Measurements from ENCODE around the gene CENPX.

CENPX gene

DNA sequence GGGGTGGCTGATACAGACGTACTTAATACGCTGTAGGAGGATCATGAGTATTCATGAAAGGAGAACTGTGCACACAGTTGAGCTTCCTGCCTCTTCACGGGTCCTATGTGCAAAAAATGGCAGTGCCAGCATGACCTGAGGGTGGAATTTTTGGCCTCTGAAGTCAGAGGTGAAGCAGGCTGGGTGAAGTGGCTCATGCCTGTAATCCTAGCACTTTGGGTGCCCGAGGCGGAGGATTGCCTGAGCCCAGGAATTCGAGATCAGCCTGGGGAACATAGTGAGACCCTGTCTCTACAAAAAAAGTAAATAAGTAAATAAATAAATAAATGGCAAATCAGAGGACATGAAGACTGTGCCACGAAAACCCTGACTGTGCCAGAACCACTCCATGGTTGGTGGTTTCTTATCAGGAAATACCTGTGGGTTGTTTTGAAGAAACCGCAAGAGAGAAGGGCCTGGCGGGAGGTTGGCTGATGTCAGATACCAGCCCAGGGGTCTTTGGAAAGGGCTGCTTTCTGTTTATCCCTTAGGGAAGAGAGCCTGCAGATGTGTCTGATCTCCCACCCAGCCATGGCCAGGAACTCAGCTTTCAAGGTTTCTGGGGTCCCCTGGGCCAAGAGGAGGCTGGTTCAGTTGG is 41.9 kb downstream of the CENPX start:
- no peak overlapping the region for H3K27ac ChIP-seq
- TF ChIP-seq, protein P1, sequence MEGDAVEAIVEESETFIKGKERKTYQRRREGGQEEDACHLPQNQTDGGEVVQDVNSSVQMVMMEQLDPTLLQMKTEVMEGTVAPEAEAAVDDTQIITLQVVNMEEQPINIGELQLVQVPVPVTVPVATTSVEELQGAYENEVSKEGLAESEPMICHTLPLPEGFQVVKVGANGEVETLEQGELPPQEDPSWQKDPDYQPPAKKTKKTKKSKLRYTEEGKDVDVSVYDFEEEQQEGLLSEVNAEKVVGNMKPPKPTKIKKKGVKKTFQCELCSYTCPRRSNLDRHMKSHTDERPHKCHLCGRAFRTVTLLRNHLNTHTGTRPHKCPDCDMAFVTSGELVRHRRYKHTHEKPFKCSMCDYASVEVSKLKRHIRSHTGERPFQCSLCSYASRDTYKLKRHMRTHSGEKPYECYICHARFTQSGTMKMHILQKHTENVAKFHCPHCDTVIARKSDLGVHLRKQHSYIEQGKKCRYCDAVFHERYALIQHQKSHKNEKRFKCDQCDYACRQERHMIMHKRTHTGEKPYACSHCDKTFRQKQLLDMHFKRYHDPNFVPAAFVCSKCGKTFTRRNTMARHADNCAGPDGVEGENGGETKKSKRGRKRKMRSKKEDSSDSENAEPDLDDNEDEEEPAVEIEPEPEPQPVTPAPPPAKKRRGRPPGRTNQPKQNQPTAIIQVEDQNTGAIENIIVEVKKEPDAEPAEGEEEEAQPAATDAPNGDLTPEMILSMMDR (conservative IDR thresholded peaks at IDR 0.05): no peak

DNA sequence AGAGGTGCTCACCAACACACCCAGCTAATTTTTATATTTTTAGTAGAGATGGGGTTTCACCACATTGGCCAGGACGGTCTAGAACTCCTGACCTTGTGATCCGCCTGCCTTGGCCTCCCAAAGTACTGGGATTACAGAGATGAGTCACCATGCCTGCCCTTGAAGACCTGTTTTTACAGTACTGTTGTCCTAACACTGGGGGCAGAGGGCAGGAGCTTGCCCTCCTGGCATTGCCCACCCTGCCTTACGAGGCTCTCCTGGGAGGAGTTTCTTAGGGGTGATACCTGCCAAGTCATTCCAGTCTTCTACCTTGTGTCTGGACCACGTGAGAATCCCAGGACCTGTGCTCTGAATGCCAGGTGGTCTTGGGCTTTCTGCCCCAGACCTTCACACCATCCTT is 42.6 kb downstream of the CENPX start:
- TF ChIP-seq, protein P1 (conservative IDR thresholded peaks at IDR 0.05): no peak
- H3K27ac ChIP-seq: no peak overlapping the region

DNA sequence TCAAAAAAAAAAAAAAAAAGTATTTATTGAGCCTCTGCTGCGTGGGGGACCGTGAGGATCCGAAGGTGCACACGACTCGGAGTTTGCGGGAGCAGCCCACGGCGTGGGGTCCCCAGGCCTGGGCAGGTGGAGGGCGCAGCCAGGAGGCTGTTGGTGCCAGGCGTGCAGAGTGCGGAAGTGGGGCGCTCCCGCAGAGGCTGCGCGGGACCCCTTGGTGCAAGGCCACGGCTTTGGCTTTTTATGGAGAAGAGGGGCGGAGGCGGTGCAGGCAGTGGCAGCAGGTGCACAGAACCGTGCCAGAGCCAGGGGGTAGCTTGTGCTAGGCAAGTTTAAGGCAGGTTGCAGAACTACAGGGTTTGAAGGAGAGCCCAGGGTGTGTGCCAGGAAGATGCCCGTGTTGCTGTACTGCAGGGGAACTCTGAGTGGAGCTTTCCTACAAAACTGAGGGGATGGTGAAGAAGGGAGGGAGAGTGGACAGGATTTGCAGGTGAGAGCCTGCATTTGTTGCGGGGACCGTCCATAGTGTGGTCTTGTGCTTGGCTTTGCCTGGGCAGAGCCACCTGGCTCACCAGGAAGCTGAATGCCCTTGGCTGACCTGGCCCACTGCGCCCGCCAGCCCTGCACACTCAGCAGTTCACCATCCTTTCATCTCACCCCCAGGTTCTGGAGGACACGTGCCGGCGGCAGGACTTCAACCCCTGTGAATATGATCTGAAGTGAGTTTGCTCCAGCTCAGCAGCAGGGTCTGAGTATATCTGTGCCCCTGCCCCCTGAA is 44.0 kb downstream of the CENPX start:
- peak overlapping the region; percentile 91 for H3K27ac ChIP-seq
- TF ChIP-seq, protein P1 (conservative IDR thresholded peaks at IDR 0.05): no peak

DNA sequence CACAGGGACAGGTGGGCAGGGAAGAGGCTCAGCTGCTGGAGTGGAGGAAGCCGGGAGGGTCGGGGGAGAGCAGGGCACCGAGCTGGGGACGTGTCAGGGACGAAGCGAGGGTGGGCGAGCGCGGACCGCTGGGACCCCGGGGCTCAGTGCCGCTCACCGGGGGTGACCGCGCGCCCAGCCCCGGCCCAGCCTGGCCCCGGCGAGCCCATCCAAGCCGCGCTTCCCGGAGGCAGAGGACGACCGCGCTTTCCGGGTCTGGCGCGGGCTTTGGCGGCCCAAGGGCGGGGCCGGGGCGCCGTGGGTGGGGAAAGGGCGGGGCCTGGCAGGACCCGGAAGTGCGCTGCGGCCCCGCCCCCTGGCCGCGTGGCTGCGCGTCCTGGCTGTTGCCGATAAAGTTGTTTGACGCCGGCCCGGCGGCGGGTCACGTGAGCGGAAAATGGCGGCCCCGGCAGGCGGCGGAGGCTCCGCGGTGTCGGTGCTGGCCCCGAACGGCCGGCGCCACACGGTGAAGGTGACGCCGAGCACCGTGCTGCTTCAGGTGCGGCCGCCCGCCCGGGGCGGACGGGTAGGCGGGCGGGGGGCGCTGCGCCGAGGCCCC is 45.4 kb downstream of the CENPX start, which contains the start of gene ASPSCR1:
Gene ASPSCR1, plus strand, starts transcription at position 419 of the 598 bp plus-strand sequence. Its CDS starts 18 bp downstream, at position 437.
- TF ChIP-seq, protein P1 (conservative IDR thresholded peaks at IDR 0.05): no peak
- H3K27ac ChIP-seq: peak within 1 kb of the TSS; percentile 91

DNA sequence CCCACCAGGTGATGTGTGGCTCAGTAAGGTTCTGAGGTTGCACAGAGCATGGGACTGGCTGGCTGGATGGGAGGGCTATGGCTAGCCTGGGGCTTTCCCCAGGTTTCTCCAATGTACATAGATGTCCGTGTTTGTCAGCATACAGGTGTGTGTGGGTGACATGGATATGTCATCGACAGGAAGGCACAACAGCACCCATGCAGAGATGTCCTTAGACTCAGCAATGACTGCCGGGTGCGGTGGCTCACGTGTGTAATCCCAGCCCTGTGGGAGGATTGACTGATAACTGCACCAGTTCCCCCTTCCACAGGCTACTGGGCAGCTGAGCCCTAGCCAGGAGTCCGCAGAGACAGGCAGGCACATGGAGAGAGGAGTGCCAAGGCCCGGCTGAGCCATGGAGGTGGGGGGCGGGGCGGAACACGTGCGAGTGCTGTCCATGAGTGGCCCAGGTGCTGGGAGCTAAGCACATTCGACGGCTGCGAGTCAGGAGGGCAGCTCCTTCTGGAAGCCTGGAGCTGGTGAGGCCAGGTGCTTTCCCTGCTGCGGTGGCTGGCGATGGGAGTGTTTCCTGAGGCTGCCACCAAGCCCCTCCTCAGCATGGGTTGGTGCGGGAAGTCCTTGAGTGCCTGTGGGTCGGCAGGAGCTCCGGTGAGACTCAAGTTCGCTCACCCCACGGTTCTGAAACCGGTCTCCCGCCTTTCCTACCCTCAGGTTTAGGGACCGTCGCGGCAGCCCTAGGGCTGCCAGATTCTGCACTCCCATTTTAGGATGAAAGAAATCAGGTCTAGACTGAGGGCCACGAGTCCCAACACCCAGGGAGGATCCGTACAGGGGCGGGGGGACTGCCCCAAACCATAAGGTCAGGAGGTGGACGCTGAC is 46.1 kb downstream of the CENPX start:
- peak overlapping the region; percentile 91 for H3K27ac ChIP-seq
- TF ChIP-seq, protein P1 (conservative IDR thresholded peaks at IDR 0.05): no peak

DNA sequence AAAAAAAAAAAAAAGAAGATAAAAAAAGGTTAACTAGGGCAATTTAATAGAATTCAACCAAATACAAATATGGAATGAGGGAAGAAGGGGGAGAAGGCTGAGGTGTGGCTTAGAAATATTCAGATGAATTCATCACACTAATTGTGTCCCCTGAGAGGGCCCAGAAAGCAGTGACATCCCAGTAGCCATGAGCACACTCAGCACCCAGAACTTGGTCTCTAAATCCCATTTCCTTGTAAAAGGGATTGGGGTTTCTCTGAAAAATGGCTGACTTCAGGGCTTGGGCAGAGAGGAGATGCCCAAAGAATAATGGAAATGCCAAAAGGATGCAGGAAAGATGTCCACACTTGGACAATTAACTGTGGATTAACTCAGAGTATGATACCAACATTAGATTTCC is 49.2 kb downstream of the CENPX start:
- H3K27ac ChIP-seq: no peak overlapping the region
- TF ChIP-seq, protein P1 (conservative IDR thresholded peaks at IDR 0.05): no peak

Data from VCaP (cell line).